Stimulated activated CD4-positive, alpha-beta T cell treated with anti-CD3 and anti-CD28 coated beads, Interleukin-1b, Interleukin-23, amount 100 ng/mL, for 48 hours (primary cell): ENCODE data around the gene PRKCQ.

Experiments used
- DNase-seq: peaks from one replicate; pipeline ENCODE4 v3.0.0-alpha.2; 2020

Gene PRKCQ

GRCh38 chr10:6379015-6379776, 200.9 kb downstream of the PRKCQ start:
- no peak for DNase-seq
